Fibroblast of lung (primary cell): ENCODE measurements around the gene KCNN3. TPM values are rescaled to one million over a fixed set of nuclear protein-coding genes. Genes with fewer than 3 reads are reported as not detected.

Experiments used
- DNase-seq, 2 donors: peaks; one replicate each; pipeline versions ENCODE4 v3.0.0 to v3.0.0-alpha.2; 2010; ENCODE audit warnings: low read depth in 2 of 2
- H2AFZ ChIP-seq: 2 replicates; pipeline ENCODE4 v1.5.1; 2012; ENCODE audit warnings: low read length, control low read depth, inconsistent platforms
- H3K27ac ChIP-seq: 2 replicates; pipeline ENCODE4 v1.5.1; 2011; ENCODE audit warnings: low read length, control low read depth; ENCODE audit not compliant: insufficient read depth
- H3K27me3 ChIP-seq: 2 replicates; pipeline ENCODE4 v1.5.1; 2011; ENCODE audit warnings: mild to moderate bottlenecking, low read length; ENCODE audit not compliant: control insufficient read depth, insufficient read depth
- H3K36me3 ChIP-seq: 2 replicates; pipeline ENCODE4 v1.5.1; 2011; ENCODE audit warnings: low read length; ENCODE audit not compliant: control insufficient read depth, insufficient read depth
- H3K4me1 ChIP-seq: 2 replicates; pipeline ENCODE4 v1.5.1; 2011; ENCODE audit warnings: low read length; ENCODE audit not compliant: control insufficient read depth, insufficient read depth; ENCODE audit errors: extremely low read depth
- H3K4me2 ChIP-seq: 2 replicates; pipeline ENCODE4 v1.5.1; 2011; ENCODE audit warnings: low read length, control low read depth; ENCODE audit not compliant: insufficient read depth; ENCODE audit errors: extremely low read depth
- H3K4me3 ChIP-seq, 4 experiments: fragments of 200-600 bp in 1 of 4; sonication (generic) in 1 of 4; replicated peaks in 1 of 4; 2 replicates each; pipeline ENCODE4 v1.5.1; 2011 to 2016; ENCODE audit warnings: low read length in 4 of 4, low read depth in 3 of 4, mild to moderate bottlenecking in 3 of 4, control low read depth in 2 of 4, inconsistent platforms in 1 of 4, mixed read lengths in 1 of 4; ENCODE audit not compliant: insufficient read depth in 1 of 4; ENCODE audit errors: control extremely low read depth in 1 of 4
- H3K79me2 ChIP-seq: 2 replicates; pipeline ENCODE4 v1.5.1; 2012; ENCODE audit warnings: mild to moderate bottlenecking, low read length, inconsistent platforms; ENCODE audit not compliant: control insufficient read depth, insufficient read depth
- H3K9ac ChIP-seq: 2 replicates; pipeline ENCODE4 v1.5.1; 2011; ENCODE audit warnings: mild to moderate bottlenecking, low read length, control low read depth; ENCODE audit not compliant: insufficient read depth
- H3K9me3 ChIP-seq: 2 replicates; pipeline ENCODE4 v1.5.1; 2012; ENCODE audit warnings: low read depth, low read length; ENCODE audit not compliant: control insufficient read depth, insufficient read depth
- H4K20me1 ChIP-seq: 2 replicates; pipeline ENCODE4 v1.5.1; 2011; ENCODE audit warnings: low read length; ENCODE audit not compliant: control insufficient read depth, insufficient read depth; ENCODE audit errors: extremely low read depth
- EZH2 ChIP-seq: IDR thresholded peaks from 2 replicates; pipeline ENCODE4 v1.5.1; 2012; ENCODE audit warnings: low read length, control low read depth, mild to moderate bottlenecking; ENCODE audit errors: missing control alignments
- polyA plus RNA-seq, 2 donors: library from polyadenylated mRNA; depleted of rRNA in 1 of 2; stranded (reverse) in 1 of 2; unstranded in 1 of 2; fragments of >200 nt; gene quantifications; 2 replicates each; pipeline ENCODE4 v1.2.1, GENCODE V29; 2011 to 2012; ENCODE audit warnings: missing spikeins in 1 of 2
- total RNA-seq: library from RNA; depleted of rRNA; stranded (reverse); fragments of >200 nt; gene quantifications from 2 replicates; pipeline ENCODE4 v1.2.1, GENCODE V29; 2014
- TF ChIP-seq, protein P1 (sequence below), 2 donors: IDR thresholded peaks in 1 of 2; conservative IDR thresholded peaks in 1 of 2; 1 replicate in 1 of 2; 2 replicates in 1 of 2; pipeline ENCODE4 v1.5.1; 2011 to 2012; ENCODE audit warnings: low read length in 2 of 2, control low read depth in 1 of 2, inconsistent platforms in 1 of 2, low read depth in 1 of 2, mild to moderate bottlenecking in 1 of 2

The KCNN3 gene
- total and polyA plus RNA-seq, 2 donors (not counting 1 experiment from before 2014, with no cell fraction given) = not detected

DNA sequence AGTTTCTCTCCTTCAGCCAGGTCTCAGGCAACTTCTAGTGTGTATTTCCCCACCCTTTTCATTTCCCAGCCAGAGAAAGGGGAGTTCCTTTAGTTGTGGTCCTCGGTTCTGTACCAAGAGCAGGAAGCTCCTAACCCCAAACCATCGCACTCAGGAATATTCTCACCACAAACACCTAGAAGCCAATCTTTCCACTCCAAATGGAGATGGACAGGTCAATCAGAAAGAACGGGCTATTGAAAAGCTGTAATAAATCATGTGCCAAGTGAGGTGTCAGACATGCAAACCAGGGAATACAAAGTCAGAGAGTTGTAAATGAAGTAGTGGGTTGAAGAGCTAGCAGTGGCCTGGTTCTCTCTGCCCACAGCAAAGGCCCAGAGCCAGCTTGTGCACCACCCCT lies 77.2 kb downstream of the KCNN3 start:
- Histone ChIP-seq H3K9me3 (no peaks in the 10 kb centered on the region), H3K36me3 (no peaks in the 10 kb centered on the region), H4K20me1 (no peaks in the 10 kb centered on the region), H3K9ac (no peak overlapping the region), H3K4me3 (no peak overlapping the region), H2AFZ (no peak overlapping the region), H3K4me1 (no peaks in the 10 kb centered on the region), H3K4me2 (no peak overlapping the region), H3K79me2 (no peaks in the 10 kb centered on the region), H3K27ac (no peak overlapping the region), H3K27me3 (peaks cover 6% of the 10 kb centered on the region)
- no peak for DNase-seq
- TF ChIP-seq, protein P1, sequence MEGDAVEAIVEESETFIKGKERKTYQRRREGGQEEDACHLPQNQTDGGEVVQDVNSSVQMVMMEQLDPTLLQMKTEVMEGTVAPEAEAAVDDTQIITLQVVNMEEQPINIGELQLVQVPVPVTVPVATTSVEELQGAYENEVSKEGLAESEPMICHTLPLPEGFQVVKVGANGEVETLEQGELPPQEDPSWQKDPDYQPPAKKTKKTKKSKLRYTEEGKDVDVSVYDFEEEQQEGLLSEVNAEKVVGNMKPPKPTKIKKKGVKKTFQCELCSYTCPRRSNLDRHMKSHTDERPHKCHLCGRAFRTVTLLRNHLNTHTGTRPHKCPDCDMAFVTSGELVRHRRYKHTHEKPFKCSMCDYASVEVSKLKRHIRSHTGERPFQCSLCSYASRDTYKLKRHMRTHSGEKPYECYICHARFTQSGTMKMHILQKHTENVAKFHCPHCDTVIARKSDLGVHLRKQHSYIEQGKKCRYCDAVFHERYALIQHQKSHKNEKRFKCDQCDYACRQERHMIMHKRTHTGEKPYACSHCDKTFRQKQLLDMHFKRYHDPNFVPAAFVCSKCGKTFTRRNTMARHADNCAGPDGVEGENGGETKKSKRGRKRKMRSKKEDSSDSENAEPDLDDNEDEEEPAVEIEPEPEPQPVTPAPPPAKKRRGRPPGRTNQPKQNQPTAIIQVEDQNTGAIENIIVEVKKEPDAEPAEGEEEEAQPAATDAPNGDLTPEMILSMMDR (conservative IDR thresholded peaks at IDR 0.05 in 1 of 2, IDR thresholded peaks at IDR 0.05 in 1 of 2; ENCODE audit: low read depth in 1 of 2, low read length in 2 of 2) = no peak
- no peak for TF ChIP-seq EZH2

- no peaks in the 10 kb centered on the region for H3K36me3 ChIP-seq
- no peak overlapping the region for H3K27ac ChIP-seq
- TF ChIP-seq, protein P1 (conservative IDR thresholded peaks at IDR 0.05 in 1 of 2, IDR thresholded peaks at IDR 0.05 in 1 of 2; ENCODE audit: low read depth in 1 of 2, low read length in 2 of 2) = no peak
- TF ChIP-seq EZH2 = no peak
- H4K20me1 ChIP-seq = no peaks in the 10 kb centered on the region
- no peak overlapping the region for H3K4me3 ChIP-seq
- H3K4me2 ChIP-seq = no peak overlapping the region
- H3K4me1 ChIP-seq = no peaks in the 10 kb centered on the region
- H3K9me3 ChIP-seq = no peaks in the 10 kb centered on the region
- no peaks in the 10 kb centered on the region for H3K79me2 ChIP-seq
- H2AFZ ChIP-seq = no peak overlapping the region
- H3K9ac ChIP-seq = no peak overlapping the region
- peaks cover 6% of the 10 kb centered on the region for H3K27me3 ChIP-seq
- peak; percentile 28 to 56 for DNase-seq
Measured at GRCh38 chr1:154791292-154792166, 78.6 kb downstream of the KCNN3 start.

DNA sequence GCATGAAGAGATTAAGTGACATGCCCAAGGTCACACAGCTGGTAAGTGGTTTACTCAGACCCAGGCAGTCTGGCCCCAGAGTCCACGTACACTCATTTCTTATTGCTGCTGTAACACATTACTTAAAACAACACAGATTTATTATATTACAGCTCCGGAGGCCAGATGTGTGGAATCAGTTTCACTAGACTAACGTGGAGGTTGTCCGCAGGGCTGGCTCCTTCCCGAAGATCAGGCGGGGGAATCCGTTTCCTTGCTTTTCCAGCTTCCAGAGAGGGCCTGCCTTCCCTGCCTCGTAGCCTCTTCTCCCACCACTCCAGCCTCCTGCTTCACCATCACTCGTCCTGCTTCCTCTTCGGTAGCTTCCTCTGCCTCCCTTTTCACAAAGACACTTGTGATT lies 81.2 kb downstream of the KCNN3 start:
- Histone ChIP-seq H3K4me1 (no peaks in the 10 kb centered on the region), H3K9ac (no peak overlapping the region), H2AFZ (no peak overlapping the region), H4K20me1 (no peaks in the 10 kb centered on the region), H3K27me3 (peaks cover 4% of the 10 kb centered on the region), H3K4me2 (no peak overlapping the region), H3K4me3 (no peak overlapping the region), H3K36me3 (no peaks in the 10 kb centered on the region), H3K9me3 (no peaks in the 10 kb centered on the region), H3K79me2 (no peaks in the 10 kb centered on the region), H3K27ac (no peak overlapping the region)
- TF ChIP-seq EZH2 = no peak
- TF ChIP-seq, protein P1 (conservative IDR thresholded peaks at IDR 0.05 in 1 of 2, IDR thresholded peaks at IDR 0.05 in 1 of 2; ENCODE audit: low read depth in 1 of 2, low read length in 2 of 2) = no peak
- no peak for DNase-seq
